WERI-Rb-1 (cell line): Measurements from ENCODE around the gene METTL23.
A peak's percentile ranks its signal among the peaks of the same experiment; 100 is the strongest.
"Not testable (repeated sequence)": the region's sequence is repeated elsewhere in the genome, so short reads cannot be mapped to it uniquely, and the experiment has no call there.

ENCODE experiments used
- DNase-seq: peaks from one replicate; pipeline ENCODE4 v3.0.0-alpha.2; 2020
- H3K27ac ChIP-seq: fragments of 250-450 bp; sonication (Bioruptor Pico); 2 replicates; pipeline ENCODE4 v1.5.1; 2020; ENCODE audit warnings: mild to moderate bottlenecking, moderate library complexity
- H3K27me3 ChIP-seq: fragments of 250-450 bp; sonication (Bioruptor Pico); 2 replicates; pipeline ENCODE4 v1.5.1; 2021; ENCODE audit warnings: mild to moderate bottlenecking, low read depth, moderate library complexity; ENCODE audit not compliant: insufficient read depth, severe bottlenecking
- H3K36me3 ChIP-seq: fragments of 250-450 bp; sonication (Bioruptor Pico); 2 replicates; pipeline ENCODE4 v1.5.1; 2020; ENCODE audit warnings: mild to moderate bottlenecking, moderate library complexity
- H3K4me3 ChIP-seq: 2 replicates; pipeline ENCODE4 v1.5.1; 2011; ENCODE audit warnings: low read depth, mild to moderate bottlenecking, control low read depth, low read length
- H3K9me3 ChIP-seq: fragments of 250-450 bp; sonication (Bioruptor Pico); 2 replicates; pipeline ENCODE4 v1.5.1; 2021; ENCODE audit warnings: mild to moderate bottlenecking, moderate library complexity; ENCODE audit not compliant: severe bottlenecking
- CTCF ChIP-seq: IDR thresholded peaks from 2 replicates; pipeline ENCODE4 v1.5.1; 2011; ENCODE audit warnings: low read depth, mild to moderate bottlenecking, control low read depth, inconsistent platforms, low read length

The METTL23 gene

GRCh38 chr17:76722279-76722678 lies 4.4 kb upstream of the METTL23 start:
- Histone ChIP-seq H3K27ac (no peak overlapping the region), H3K36me3 (peaks cover 83% of the 10 kb centered on the region), H3K9me3 (no peaks in the 10 kb centered on the region), H3K4me3 (no peak overlapping the region), H3K27me3 (no peaks in the 10 kb centered on the region)
- no peak for DNase-seq
- no peak for TF ChIP-seq CTCF

- H3K27ac ChIP-seq, H3K27me3 ChIP-seq, H3K4me3 ChIP-seq, DNase-seq, H3K9me3 ChIP-seq: not testable (repeated sequence)
- H3K36me3 ChIP-seq = peaks cover 76% of the 10 kb centered on the region
Measured at GRCh38 chr17:76722977-76723376, 3.7 kb upstream of the METTL23 start.

- no peaks in the 10 kb centered on the region for H3K9me3 ChIP-seq
- no peak for TF ChIP-seq CTCF
- H3K36me3 ChIP-seq = peaks cover 68% of the 10 kb centered on the region
- no peak overlapping the region for H3K27ac ChIP-seq
- H3K4me3 ChIP-seq = no peak overlapping the region
- no peaks in the 10 kb centered on the region for H3K27me3 ChIP-seq
- no peak for DNase-seq
Measured at GRCh38 chr17:76723812-76724211, 2.8 kb upstream of the METTL23 start.

- H3K9me3 ChIP-seq = no peaks in the 10 kb centered on the region
- H3K36me3 ChIP-seq = peaks cover 67% of the 10 kb centered on the region
- peak overlapping the region; percentile 94 for H3K4me3 ChIP-seq
- no peak for TF ChIP-seq CTCF
- peak overlapping the region; percentile 95 for H3K27ac ChIP-seq
- DNase-seq = peak; percentile 74
- no peaks in the 10 kb centered on the region for H3K27me3 ChIP-seq
Measured at GRCh38 chr17:76725580-76726230, 934 bp upstream of the METTL23 start.

- peak within 1 kb of the TSS; percentile 95 for H3K27ac ChIP-seq
- peak; percentile 99 for DNase-seq
- TF ChIP-seq CTCF = no peak
- peaks cover 65% of the 10 kb centered on the region for H3K36me3 ChIP-seq
- no peaks in the 10 kb centered on the region for H3K27me3 ChIP-seq
- no peaks in the 10 kb centered on the region for H3K9me3 ChIP-seq
- H3K4me3 ChIP-seq = peak within 1 kb of the TSS; percentile 94
Measured at GRCh38 chr17:76726231-76726775, 336 bp upstream of the METTL23 start, which contains the start of gene JMJD6. Gene JMJD6 (minus strand): TSS chr17:76726606. CDS start chr17:76726475, 131 bp downstream.

GRCh38 chr17:76727745-76728456 lies 1.3 kb downstream of the METTL23 start:
- Histone ChIP-seq H3K36me3 (peaks cover 68% of the 10 kb centered on the region), H3K27ac (peak overlapping the region; percentile 95), H3K4me3 (peak overlapping the region; percentile 94), H3K9me3 (no peaks in the 10 kb centered on the region), H3K27me3 (no peaks in the 10 kb centered on the region)
- no peak for TF ChIP-seq CTCF
- DNase-seq = no peak

- DNase-seq, H3K27ac ChIP-seq, H3K27me3 ChIP-seq, H3K9me3 ChIP-seq, H3K4me3 ChIP-seq: not testable (repeated sequence)
- peaks cover 80% of the 10 kb centered on the region for H3K36me3 ChIP-seq
Measured at GRCh38 chr17:76731800-76732733, 5.4 kb downstream of the METTL23 start.
